Measurements from ENCODE around the gene C5orf58.

C5orf58 gene

DNA sequence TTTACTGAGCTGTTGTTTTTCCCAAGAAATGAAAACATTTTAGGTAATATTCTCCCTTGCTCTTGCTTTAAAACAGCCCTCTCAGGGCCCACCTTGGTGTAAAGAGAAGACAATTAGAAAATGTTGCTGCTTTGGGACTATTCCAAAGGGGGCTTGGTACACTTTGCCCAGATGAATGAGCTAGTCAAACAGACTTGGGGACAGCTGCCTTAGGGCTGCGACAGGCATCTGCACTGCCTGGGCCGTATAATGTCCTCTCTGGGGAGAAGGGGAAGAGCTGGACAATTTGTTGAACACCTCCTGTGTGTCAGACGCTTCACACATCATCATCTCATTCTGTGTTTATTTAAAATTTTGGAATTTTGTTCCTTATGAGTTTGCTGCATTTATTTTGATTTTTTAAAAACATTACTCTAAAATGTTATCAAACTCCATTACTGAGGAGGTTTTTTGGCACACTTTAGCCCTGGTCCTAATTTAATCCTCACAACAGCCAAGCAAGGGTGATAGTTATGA is 28.8 kb downstream of the C5orf58 start:
- no peak for DNase-seq

DNA sequence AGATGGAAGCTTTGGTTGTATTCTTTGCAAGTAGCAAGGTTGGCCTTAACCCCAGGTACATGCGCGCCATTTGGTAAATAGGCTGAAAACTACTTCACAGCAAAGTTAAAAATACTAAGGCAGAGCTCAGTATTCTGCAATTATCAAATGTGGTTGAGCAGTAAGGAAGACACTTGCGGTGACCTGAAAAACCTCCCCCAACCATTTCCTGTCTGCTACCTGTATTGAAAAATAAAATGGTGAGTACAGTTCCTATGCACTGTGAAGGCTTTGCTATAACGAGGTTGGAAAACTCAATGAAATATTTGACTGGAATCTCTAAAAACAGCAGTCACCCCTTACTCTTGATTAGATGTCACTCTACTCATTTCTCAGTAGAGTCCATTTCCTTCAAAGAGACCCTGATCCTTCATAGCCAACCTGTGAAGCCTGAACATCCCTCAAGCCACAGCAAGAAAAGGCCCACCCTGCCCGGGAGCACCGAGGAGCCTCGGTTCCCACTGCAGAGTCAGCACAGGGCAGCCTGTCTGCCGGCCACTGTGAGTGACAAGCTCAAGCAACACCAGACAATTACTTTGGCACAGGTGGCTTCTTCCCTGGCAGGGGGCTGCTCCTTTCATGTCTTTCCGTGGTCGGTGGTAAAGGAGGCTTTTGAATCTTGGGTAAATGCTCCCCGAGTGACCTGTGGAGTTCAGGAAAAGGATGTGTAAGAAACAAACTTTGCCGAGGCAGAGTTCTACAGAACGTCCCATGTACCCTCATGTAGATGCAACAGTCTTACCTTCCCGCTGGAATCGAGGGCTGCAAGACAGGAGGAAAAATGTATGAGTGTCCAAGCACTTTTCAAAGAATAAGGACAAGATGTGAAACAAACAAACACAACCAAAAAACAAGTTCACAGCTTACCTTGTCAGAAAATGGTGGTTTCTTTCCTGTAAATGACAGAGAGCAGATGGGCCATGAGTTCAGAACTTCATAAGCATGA is 29.6 kb downstream of the C5orf58 start:
- DNase-seq: no peak

GRCh38 chr5:170263906-170264305 is 31.1 kb downstream of the C5orf58 start:
- no peak for DNase-seq

GRCh38 chr5:170265522-170265921 is 32.7 kb downstream of the C5orf58 start:
- no peak for DNase-seq

- DNase-seq: peak; percentile 46
These were observed 34.0 kb downstream of the C5orf58 start for GRCh38 chr5:170266570-170267381.

GRCh38 chr5:170267431-170268152 is 34.8 kb downstream of the C5orf58 start:
- peak; percentile 89 for DNase-seq

GRCh38 chr5:170268153-170268689 is 35.4 kb downstream of the C5orf58 start:
- DNase-seq: no peak

GRCh38 chr5:170268884-170269283 is 36.1 kb downstream of the C5orf58 start:
- peak; percentile 67 for DNase-seq

DNA sequence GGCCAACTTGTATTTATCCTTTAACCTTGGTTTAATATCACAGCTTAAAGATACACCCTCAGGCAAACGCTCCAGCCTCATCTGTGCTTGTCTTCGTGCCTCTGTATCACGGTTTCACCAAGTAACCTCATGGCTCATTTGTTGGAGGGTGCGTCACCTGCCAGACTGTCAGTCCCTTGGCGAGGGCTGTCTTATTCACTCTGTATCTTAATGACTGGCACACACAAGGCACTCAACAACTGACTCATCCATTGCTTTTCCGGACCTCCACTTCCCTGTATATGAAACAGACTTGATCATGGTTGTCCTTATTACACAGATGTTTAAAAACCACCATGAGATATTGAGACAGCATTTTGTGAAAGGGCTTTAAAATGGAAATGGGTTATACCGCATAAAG is 36.8 kb downstream of the C5orf58 start:
- DNase-seq: no peak

- DNase-seq: no peak
These were observed 37.7 kb downstream of the C5orf58 start for GRCh38 chr5:170270293-170271069.

DNA sequence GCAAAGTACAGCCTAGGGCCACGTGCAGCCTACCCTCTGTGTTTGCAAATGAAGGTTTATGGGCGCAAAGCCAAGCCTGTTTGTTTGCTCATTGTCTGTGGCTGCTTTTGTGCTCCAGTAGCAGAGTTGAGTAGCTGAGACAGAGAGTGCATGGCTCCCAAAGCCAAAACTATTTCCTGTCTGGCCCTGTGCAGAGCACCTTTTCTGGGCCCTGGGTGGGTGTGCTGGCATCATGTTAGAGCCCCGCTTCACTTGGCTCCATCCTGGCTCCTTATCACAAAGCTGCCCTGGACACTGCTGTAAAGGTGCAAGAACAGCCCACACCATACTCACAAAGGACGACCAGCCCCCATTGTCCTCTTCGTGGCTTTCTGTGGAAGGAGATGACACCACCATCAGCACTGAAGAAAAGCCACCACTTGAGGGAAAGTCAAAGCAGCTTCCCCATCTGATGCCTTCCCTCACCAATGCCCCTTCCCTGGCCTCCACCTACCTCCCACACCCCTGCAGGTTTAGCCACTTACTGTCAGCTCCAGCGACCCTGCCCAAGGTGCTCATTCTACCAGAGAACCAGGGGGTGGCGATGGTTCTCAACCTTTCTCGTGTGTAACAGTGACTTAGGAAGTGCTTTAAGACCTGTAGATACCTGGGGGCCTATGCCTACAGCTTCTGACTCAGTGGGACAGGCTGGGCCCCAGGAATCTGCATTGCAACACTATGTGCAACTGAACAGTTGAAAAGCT is 41.4 kb downstream of the C5orf58 start:
- DNase-seq: peak; percentile 89

- no peak for DNase-seq
These were observed 42.7 kb downstream of the C5orf58 start for GRCh38 chr5:170275376-170275994.

DNA sequence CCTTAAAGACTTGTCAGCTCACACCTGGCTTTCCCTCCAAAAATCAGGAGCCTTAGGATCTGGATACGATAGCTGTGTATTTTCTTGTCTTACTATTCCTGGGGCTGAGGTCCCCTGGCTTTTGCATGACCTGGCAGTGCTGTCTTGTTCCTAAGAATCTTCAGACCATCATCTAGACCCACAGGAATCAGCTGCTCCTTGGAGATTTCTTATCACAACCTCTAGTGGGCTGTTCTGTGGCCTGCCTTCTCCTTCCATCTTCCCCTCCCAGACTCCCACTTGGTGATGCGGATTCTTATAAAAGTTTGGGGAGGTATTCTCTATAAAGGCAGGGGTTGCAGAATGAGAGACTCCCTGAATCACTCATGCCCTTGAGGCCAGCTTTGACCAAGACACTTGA is 43.4 kb downstream of the C5orf58 start:
- peak; percentile 52 for DNase-seq

- peak; percentile 55 for DNase-seq
These were observed 45.1 kb downstream of the C5orf58 start for GRCh38 chr5:170277867-170278281.

- peak; percentile 96 for DNase-seq
These were observed 46.0 kb downstream of the C5orf58 start for GRCh38 chr5:170278611-170279458.

- DNase-seq: no peak
These were observed 46.7 kb downstream of the C5orf58 start for GRCh38 chr5:170279459-170279817.

DNA sequence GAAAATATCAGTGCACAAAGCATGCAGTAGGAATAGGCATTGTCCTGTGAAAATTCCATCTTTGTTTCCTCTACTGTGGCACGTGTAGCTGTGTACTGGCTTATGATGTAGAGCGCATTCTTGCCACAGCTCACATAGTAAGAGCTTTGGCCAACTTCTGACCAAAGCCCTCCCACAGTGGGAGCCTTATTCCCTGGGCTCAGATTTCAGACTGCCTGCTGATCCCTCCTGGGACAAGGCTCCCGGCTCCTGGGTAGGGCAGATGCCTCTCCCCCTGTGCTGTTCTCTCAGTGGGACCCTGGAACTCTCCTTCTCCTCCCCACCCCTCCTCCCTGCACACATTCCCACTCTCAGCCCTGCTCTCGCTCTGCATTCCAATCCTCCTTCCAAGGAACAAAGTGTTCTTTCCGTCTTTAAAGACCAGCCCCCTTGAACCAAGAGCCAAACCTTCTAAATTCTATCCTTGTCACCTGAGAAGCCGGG is 47.3 kb downstream of the C5orf58 start:
- DNase-seq: no peak

GRCh38 chr5:170283296-170283695 is 50.5 kb downstream of the C5orf58 start:
- no peak for DNase-seq

- DNase-seq: no peak
These were observed 51.4 kb downstream of the C5orf58 start for GRCh38 chr5:170284231-170284630.
